ENCODE data around the gene SASH1.

The SASH1 gene

DNA sequence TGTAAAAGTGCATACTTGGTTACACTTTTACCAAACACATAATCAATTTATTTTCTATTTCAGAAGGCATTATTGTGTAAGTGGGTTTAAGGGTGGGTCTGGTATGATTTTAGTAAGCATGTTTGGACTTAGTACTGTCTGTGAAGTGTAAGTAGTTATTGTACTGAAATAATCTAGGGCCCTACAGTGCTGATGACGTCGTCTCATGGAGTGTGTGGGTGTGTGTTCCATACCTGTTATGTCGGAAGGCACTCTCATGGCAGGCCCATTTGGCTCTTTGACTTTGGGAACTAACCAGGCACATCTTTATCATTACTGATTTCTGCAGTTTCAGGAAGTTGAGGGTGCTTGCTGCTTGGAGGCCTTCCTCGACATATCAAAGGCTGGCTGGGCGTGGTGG, 155.1 kb downstream of the SASH1 start:
- no peak for DNase-seq (ENCODE audit: low spot score)

DNA sequence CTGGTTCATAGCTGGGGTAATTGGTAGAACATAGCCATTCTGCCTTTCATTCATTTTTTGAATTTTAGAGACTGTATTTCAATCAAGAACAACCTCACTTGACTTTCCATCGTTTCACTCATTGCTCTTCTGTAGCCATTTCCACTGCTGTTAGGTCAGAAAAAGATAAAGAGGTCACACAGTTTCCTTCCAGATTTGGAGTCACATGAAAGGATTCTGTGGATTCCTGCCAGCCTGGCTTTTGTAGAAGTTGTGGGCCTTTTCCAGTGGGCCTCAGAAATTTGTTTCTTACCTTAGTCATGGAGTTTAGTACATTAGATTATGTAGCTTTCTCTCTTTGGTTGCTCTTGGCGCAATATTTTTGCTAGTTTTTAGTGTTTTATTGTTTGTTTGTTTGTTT, 157.8 kb downstream of the SASH1 start:
- DNase-seq (ENCODE audit: low spot score), result no peak

DNA sequence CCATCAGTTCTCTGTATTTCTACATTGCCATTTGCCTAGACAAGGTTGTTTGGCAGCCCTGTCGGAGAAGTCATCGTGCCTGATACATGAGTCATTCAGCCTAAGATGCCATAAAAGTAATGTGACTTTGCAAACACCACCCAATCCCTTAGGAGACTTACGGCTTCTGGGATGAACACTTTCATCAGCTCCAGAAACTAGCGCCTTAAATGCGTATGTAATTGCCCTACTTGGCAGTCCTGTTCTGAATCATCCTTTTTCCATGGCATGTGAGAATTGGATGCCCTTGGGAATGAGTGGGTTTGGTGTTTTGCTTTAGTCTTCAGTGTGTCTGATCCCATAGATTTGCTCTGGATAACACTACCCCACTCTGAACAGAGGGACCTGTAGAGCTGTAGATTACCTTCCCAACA, 158.5 kb downstream of the SASH1 start:
- peak; percentile 88 for DNase-seq (ENCODE audit: low spot score)

DNA sequence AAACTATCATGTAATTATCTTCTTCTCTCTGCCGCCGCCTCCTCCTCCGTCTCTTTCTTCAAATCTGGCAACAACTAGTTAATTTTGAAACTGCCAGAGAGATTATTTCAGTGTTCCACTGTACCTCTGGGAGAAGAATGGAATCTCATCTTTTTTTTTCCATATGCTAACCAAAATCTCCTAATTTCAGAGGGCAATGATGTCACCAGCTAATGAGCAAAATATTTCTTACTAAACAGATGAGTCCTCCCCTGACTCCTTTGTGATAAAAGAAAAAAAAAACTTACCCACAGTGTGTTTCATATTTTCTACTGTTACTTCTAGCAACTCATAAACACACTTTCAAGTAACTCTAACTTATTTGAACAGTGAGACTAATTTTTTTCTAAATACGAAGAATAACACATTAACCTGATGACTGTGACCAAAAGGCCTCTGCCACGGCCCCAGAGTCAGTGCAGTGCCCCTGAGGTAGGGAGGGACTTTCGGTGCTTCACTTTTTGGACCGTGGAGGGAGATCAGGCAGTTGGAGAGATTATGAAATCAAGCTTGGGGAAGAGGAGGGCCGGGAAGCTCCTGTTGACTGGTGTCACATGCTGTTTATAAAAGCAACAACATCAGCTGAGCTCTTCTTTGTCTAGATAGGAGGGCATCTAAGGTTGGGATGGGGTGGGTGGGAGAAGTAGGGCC, 159.6 kb downstream of the SASH1 start:
- no peak for DNase-seq (ENCODE audit: low spot score)

DNA sequence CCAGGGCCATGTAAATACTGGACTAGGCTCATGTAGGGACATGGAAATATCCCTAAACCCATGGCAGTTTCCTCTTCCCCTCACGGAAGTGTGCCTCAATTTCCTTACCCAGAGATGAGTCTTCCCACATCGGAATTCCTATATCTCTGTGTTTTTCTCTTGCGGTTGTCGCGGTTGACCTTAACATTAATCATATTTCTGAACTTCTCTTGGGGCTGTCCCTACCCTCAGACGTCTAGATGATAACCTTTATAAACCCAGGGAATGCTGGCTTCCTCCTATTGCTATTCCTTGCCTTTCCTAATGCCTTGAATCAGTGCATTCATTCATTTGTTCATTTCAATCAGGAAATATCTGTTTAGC, 160.1 kb downstream of the SASH1 start:
- no peak for DNase-seq (ENCODE audit: low spot score)

DNA sequence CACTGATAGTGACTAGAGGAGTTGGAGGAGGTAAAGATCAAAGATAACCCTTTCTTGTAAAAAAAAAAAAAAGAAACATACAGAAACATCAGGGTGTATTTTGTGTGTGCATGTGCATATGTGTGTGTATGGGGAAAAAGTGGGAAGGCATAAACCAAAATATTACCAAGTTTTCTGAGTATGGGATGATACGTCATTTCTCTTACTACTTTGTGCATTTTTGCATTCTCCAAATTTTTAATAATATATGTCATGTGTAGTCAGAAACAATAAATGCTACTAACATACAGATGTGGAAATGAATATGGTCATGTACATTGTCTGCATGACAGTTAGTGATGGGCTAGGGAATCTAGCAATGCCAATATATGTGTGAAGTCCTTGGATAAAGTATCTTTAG, 161.1 kb downstream of the SASH1 start:
- no peak for DNase-seq (ENCODE audit: low spot score)

DNA sequence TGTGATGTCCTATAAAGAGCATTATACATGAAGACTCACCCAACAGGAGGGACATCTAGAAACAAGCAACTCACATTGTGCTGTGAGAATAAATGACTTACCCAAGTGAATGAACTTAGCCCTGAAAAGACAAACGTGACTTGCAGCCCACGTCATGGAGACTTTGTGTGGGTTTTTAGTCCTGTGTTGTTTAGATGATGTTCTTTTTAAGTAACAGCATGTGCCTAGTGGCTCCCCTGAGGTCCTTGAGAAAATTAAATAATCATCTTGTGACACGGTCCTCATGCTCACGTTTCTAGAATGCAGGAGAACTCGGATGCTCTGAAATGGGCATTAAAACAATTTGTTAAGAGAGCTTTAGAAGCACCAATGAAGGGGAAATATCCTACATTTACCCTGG, 165.1 kb downstream of the SASH1 start:
- no peak for DNase-seq (ENCODE audit: low spot score)

DNA sequence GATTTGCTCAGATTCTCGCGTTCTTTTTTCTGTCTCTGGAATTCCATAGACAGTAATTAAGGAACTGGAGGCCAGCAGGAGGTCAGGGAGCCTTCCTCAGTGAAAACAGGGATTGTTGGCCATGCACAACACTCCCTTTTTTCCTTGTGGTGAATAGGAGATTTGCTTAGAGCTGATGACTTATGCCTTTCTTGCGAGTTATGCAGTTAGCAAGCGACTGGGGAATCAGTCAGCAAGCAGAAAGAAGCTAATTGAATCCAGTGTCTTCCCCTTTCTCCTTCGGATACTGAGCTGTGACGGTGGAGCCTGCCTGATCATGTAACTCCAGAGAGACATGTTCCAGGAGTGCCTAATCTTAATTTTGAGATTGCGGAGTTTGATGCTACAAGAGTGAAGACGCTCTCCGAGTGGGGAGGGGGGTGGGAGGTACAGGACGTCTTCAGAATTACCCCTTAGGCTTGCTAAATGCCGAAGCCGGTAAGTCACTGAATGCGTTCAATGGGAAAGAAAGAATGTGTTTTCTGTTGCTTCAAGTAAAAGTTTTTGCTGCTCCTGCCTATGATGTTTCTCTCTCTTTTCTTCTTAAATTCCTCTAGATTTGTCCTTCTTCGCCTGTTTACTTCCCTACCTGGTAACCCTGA, 165.9 kb downstream of the SASH1 start:
- no peak for DNase-seq (ENCODE audit: low spot score)

DNA sequence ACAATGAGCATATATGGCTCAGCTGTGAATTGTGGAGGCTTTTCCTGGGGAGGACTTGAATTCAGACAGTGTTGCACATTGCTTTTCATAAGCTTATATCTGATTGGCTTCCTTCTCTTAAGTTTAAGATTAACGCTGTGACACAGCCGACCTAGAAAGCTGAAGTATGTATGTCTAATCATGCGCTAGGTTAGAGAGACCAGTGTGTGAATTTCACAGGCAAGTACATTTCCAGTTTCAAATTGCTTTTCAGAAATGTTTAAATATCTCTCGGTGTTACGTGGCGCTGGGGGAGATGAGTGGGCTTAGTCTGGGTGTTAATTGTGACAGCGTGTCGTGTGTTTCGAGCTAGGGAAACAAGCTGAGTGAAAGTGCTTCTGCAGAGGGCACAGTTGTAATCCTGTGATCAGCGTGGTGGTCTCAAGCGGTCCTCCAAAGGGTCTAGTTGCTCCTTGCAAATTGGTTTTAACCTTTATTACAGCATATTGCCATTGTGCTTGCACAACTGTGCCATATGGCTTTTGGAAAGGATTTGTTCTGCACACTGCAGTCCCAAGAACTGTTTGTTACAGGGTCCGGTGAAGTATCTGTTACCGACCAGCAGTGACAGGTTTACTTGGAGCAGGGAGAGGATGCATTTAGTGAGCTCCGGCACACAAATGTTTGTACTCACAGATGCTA, 166.6 kb downstream of the SASH1 start:
- no peak for DNase-seq (ENCODE audit: low spot score)

DNA sequence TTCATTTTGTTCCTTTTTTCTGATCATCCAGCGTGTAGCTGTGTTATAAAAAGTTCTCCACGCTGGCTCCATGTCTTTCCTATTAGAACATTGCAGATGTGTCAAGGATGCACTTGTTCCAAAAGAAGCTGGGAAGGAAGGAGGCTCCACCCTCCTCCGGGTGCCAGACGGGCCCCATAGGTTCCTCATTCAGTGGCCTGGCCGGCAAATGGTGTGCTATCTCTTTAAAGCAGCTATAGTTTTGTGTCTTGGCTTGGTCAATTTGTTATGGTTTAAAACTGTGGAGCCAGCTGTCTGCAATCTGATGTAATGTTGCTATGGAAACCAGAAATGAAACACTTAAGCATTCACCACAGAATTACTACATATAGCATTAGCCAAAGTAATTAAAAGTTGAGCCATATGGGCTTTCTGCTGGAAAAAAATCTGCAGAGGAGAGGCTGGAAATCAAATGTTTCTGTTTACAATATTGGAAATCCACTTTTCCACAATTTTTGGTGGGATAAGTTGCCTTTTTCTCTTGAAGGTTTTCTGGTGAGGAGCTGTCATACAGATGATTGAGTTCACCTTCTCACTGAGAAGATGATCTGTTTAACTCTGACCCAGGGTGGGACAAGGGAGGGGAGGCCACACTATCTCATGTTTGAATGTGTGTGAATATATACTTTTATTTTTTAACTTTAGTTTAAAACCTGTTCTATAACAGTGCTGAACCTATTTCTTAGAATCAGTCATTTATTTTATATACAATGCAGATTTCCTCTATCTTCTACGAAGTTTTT, 167.4 kb downstream of the SASH1 start:
- DNase-seq (ENCODE audit: low spot score), result no peak

DNA sequence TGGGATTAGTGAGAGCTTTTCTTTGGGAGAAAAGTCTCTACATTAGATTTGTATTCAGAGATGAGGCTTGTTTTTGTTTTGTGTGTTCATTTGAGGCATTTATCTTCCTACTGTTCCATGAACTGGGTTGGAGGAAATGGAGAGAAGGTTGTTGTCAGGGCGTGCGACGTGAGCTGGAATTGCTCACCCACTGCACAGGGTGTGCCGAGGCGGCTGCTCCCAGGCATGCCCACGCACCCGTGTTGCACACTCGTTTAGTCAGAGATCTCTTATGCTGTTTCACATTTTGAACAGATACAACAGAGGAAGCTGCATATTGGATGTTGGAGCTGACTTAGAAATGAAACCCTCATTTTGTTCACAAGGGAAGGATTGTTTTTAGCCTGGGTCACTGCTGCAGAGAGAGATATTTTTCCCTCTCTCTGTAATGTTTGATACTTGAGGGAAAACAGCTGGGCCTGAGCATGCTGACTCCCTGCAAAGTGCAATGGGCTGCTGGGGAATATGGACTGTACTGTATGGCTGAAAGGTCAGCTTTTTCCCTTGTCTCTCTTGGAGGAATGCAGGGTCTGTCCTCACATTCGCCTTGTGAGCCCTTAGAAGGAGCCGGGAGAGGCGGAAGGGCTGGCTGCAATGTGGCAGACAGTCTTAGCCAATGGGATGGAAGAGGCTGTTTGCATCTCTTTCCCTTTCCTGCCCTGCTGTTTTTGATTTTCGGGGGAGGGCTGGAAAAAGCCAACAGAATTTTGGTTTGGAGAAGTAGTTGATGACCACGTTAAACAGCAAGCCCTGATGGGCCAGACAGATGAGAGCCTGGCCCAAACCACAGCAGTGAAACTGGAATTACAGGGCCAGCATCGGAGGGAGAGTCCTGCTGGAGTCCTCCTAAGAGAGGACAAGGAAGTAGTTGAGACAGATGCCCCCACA, 170.8 kb downstream of the SASH1 start:
- no peak for DNase-seq (ENCODE audit: low spot score)

DNA sequence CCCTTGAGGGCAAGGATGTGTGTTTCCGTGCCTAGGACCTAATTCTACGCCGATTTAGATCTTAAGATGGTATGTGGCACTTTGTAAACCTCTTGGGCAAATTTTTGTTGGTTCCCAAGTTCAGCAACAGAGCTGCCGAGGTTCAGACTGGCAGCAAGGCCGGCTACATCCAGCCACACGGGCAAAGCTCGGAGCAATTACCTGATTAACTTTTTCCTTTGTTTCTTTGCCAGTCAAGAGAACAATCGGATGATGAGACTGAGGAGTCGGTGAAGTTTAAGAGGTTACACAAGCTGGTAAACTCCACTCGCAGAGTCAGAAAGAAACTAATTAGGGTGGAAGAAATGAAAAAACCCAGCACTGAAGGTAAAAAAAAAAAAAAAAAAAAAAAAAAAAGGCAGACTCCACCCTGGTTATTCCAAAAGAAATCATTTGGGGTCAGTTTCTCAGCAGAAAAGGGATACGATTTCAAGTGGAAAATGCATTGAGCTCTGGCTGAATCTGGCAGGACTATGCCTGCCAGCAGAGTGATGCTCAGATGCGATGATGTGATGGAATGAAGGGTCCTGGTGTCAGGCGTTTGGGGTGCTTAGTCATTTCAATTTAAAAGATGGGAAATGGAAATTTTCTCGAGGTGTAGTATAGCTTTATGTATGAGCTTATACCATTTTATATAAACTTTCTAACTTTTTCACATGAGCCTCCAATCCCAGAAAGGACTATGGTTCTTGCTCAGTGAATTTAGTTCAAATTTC, 171.6 kb downstream of the SASH1 start:
- no peak for DNase-seq (ENCODE audit: low spot score)

DNA sequence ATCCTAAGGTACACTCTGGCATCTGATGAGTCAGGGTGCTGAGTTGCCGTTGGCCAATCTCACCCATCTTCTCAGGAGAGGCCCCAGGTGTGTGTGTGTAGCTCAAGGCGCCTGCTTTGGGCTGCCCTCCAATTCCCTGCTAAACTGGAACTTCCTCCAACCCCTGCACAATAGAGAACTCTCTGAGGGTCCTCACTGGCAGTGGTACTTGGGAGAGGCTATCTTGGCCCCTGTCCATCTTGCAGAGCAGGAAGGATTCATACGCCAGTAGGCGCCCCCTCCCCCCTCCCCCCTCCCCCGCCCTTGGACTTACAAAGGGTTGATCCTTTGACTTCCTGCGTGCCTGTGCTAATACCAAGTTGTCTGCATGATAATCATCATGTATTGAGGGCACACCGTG, 173.6 kb downstream of the SASH1 start:
- no peak for DNase-seq (ENCODE audit: low spot score)

DNA sequence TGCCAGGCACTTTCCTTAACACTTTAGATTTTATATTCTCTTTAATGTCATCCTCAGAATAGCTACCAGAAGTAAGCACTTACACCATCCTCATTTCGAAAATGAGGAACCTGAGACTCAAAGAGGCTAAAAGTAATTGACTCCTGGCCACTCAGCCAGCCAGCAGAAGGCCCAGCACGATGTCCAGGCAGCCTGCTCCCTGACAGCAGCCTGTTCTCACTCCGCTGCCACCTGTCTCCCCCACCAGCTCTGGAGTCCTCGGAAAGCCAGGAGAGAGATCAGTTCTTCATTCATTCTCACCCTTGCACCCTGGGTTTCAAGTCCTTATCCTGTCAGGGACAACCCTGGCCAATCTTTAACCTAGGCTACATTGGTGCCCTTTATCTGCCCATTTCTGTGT, 174.0 kb downstream of the SASH1 start:
- DNase-seq (ENCODE audit: low spot score), result no peak

DNA sequence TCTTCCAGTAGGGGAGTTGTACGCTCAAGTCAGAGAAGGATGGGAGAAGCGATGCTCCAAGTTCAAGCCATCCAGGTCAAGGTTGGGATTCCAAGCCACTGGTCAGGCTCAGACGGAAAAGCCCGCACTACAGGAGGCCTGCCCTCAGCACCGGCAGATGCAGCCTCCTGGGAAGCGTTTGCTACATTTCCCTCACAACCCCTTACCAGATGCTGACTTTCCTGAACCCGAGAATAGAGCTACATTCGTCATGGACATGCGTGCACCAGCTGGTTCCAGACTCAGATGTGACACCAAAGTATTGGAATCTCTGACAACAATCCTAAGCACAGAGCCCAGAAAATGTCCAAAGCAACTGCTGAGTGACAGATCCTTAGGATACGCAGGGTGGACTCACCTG, 174.8 kb downstream of the SASH1 start:
- DNase-seq (ENCODE audit: low spot score), result no peak

DNA sequence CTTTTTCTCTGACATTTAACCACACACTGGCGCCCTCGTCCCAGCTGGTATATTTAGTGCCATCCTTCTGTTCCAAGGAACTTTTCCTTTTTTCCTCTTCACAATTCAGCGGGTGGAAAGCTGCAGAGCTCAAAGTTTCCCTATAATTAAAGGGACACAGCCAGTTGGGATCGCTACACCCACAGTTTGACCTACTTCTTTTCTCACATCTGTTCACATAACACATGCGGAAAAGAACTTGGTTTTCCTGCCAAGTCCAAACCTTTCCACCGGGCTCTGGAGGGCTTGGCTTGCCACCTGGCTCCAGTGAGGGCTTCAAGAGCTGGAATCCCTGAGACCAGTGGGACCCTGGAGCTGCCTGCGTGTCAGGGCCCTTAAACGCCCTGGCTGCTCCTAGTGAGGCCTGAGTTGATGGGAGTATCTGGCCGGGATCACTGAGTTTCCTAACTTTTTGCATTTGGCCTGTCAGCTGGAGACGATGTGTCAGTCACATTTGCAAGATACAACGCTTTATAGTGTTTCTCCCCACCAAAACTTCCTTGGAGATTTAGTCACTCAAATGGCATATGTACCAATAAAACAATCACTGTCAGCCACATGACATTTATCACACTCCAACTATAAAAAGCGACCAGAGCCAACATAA, 176.0 kb downstream of the SASH1 start:
- DNase-seq (ENCODE audit: low spot score), result no peak

DNA sequence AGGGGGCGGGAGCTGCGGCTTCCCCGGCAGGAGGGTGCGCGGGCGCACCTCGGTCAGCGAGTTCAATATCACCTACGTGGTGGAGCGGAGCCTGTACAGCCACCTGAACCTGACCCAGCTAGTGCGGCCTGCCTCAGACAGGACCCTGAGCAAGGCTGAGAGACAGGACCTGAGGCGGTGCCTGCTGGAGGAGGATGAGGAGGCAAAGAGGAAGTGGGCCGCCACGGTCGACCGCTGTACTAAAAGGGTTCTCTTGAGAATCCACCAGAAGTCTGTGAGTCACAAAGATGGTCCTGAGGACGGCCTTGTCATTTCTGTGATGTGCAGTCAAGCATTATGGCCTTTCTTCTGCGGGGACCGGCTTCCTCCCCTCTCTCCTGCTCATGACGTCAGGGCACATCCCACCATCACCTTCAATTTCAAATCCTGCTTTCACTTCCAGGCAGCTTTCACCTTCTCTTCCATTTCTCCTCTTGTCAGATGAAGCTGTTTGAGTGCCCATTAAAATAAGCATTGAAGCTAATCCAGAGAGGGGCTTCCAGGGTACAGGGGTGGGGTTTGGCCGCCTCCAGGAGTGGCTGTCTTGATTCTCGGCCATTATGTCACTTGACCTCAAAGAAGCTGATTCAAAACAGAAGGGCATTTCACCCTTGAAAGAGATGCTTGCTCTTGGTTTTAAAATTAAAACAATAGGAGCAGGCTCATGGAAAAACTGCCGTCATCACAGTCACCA, 177.6 kb downstream of the SASH1 start:
- DNase-seq (ENCODE audit: low spot score), result no peak

DNA sequence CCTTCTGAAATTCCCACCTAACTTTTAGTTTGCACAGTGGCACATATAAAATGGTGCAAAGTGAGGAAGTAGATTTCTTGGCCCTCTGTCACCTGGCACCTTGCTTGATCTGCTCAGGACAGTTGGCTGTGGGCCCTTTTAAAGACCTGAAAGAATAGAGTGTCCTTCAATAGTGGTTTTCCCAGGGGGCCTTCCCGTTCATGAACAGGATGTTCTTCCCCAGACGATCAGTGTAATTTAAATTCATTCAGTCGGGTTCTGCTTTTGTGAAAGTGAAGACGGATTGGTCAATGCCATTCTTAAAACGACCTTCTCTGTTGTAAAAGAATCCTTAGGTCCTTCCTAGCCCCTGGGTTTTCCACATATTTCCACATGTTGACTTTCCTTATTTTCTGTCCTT, 178.5 kb downstream of the SASH1 start:
- DNase-seq (ENCODE audit: low spot score), result no peak

DNA sequence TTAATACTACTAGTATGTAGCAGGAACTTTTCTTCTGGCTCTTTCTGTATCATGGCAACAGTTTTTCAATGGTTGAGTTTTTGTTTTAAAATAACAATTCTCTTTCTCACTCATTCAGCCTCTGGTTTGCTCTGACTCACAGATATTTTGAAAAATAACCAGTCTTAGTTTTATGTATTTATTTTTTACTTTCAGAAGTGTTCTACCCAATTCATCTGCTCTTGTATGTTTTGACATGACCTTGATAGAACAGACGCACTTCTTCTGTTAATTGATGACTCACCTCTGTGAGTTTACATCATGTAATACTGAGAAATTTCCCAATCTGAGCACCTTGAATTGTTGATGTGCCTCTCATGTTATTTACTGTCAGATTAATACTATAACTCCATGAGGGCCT, 178.9 kb downstream of the SASH1 start:
- DNase-seq (ENCODE audit: low spot score), result no peak

DNA sequence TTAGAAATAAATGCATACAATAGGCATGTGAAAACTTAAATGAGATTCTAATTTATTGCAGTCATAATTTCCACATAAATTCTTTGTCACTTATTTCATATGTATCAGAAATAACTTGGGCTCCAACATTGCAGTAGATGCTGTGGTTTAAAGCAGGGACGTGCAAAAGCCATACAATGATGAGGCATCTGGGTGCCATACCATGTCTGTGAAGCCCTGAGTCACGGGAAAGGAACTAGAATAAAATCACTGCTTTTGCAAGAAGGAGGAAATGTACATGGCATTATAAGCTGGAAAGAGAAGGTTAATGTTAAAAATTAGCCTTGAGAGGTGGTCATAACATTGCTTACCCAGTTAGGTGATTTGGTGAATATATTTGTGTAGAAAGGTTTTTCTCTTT, 180.4 kb downstream of the SASH1 start:
- DNase-seq (ENCODE audit: low spot score), result no peak

Data from LoVo (cell line).